ENCODE measurements around the gene RAD9A.
A peak's percentile ranks its signal among the peaks of the same experiment; 100 is the strongest.

Gene RAD9A

GRCh38 chr11:67428052-67429001, 36.5 kb downstream of the RAD9A start, which contains the start of gene RPS6KB2:
TSS of gene RPS6KB2 (plus strand) at chr11:67428494. CDS start at chr11:67428546, 52 bp downstream.
- DNase-seq (ENCODE audit: low spot score): peak; percentile 99

- no peak for DNase-seq (ENCODE audit: low spot score)
Observed at GRCh38 chr11:67429038-67429668, 37.4 kb downstream of the RAD9A start.

- DNase-seq (ENCODE audit: low spot score): no peak
Observed at GRCh38 chr11:67429722-67430121, 37.9 kb downstream of the RAD9A start.

- no peak for DNase-seq (ENCODE audit: low spot score)
Observed at GRCh38 chr11:67431346-67432249, 39.8 kb downstream of the RAD9A start.

- DNase-seq (ENCODE audit: low spot score): no peak
Observed at GRCh38 chr11:67432655-67433349, 41.0 kb downstream of the RAD9A start.

- no peak for DNase-seq (ENCODE audit: low spot score)
Observed at GRCh38 chr11:67433536-67434394, 42.0 kb downstream of the RAD9A start.

- no peak for DNase-seq (ENCODE audit: low spot score)
Observed at GRCh38 chr11:67434395-67434881, 42.7 kb downstream of the RAD9A start.

- no peak for DNase-seq (ENCODE audit: low spot score)
Observed at GRCh38 chr11:67435031-67435726, 43.4 kb downstream of the RAD9A start.

- no peak for DNase-seq (ENCODE audit: low spot score)
Observed at GRCh38 chr11:67435727-67436458, 44.1 kb downstream of the RAD9A start.

GRCh38 chr11:67436459-67437081, 44.8 kb downstream of the RAD9A start:
- peak; percentile 89 for DNase-seq (ENCODE audit: low spot score)

- peak; percentile 77 for DNase-seq (ENCODE audit: low spot score)
Observed at GRCh38 chr11:67437082-67437808, 45.5 kb downstream of the RAD9A start, which contains the start of gene PTPRCAP. TSS of gene PTPRCAP (minus strand) at chr11:67437682. CDS start at chr11:67437619, 63 bp downstream.

- DNase-seq (ENCODE audit: low spot score): no peak
Observed at GRCh38 chr11:67437809-67438157, 46.0 kb downstream of the RAD9A start.

- peak; percentile 88 for DNase-seq (ENCODE audit: low spot score)
Observed at GRCh38 chr11:67438158-67438902, 46.5 kb downstream of the RAD9A start.

GRCh38 chr11:67439321-67440228, 47.8 kb downstream of the RAD9A start:
- no peak for DNase-seq (ENCODE audit: low spot score)

GRCh38 chr11:67440229-67441097, 48.7 kb downstream of the RAD9A start:
- DNase-seq (ENCODE audit: low spot score): no peak

All from activated CD4-positive, alpha-beta T cell treated with anti-CD3 and anti-CD28 coated beads, Interleukin-2, Interleukin-4, amounts not matched to agents 100 ng/mL and 50 ng/mL, durations not matched to agents 16 hours and 8 hours (primary cell).